ENCODE results near the gene DLL4.

DNA sequence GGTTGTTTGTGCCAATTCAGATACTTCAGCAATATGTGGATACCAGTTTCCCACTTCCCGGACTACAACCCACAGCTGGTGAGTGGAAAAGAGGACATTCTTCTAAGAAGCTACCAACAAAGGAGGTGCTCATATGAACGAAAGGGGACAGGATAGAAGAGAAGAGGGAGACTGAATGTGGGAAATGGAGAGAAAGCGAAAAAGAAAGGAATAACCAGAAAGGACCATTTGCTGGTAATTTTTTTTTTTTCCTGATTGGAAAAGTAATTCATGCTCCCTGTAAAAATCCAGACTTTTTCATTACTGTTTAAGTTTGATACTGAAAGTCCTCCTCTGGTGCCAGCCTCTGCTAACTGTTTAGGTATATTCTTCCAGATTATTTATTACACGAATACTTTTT, 22.6 kb downstream of the DLL4 start:
- no peak for TF ChIP-seq EZH2 (IDR thresholded peaks at IDR 0.05; ENCODE audit: borderline replicate concordance)
- TF ChIP-seq, protein P1, sequence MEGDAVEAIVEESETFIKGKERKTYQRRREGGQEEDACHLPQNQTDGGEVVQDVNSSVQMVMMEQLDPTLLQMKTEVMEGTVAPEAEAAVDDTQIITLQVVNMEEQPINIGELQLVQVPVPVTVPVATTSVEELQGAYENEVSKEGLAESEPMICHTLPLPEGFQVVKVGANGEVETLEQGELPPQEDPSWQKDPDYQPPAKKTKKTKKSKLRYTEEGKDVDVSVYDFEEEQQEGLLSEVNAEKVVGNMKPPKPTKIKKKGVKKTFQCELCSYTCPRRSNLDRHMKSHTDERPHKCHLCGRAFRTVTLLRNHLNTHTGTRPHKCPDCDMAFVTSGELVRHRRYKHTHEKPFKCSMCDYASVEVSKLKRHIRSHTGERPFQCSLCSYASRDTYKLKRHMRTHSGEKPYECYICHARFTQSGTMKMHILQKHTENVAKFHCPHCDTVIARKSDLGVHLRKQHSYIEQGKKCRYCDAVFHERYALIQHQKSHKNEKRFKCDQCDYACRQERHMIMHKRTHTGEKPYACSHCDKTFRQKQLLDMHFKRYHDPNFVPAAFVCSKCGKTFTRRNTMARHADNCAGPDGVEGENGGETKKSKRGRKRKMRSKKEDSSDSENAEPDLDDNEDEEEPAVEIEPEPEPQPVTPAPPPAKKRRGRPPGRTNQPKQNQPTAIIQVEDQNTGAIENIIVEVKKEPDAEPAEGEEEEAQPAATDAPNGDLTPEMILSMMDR (IDR thresholded peaks at IDR 0.05; ENCODE audit: poor library complexity), result no peak
- no peak for TF ChIP-seq EZH2phosphoT487 (IDR thresholded peaks at IDR 0.05; ENCODE audit: low read depth, severe bottlenecking, unreplicated experiment)
